GM19395 (cell line): Measurements from ENCODE around the gene TBCCD1.
"Not testable (repeated sequence)": the region's sequence is repeated elsewhere in the genome, so short reads cannot be mapped to it uniquely, and the experiment has no call there.

Source experiments
- ATAC-seq: cut with Tn5 transposase; IDR thresholded peaks from one replicate; pipeline ENCODE4 v1.9.1; 2021; ENCODE audit warnings: mild to moderate bottlenecking, moderate library complexity; ENCODE audit not compliant: unreplicated experiment

TBCCD1 gene

DNA sequence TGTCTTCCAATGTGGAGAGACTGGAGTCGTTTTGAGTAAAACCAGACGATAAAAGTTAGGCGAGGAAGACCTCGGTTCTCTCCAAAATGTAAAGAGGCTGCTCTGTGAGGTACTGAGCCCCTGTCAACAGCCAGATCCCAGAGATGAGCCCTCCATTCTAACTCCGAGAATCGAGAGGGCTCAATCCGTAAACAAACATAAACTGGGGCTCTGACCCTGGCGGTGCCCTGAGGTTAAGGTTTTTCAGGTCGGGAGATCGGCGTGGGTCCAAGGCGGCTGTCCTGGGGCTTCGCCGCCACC lies 417 bp downstream of the TBCCD1 start:
- peak; percentile 5 for ATAC-seq

DNA sequence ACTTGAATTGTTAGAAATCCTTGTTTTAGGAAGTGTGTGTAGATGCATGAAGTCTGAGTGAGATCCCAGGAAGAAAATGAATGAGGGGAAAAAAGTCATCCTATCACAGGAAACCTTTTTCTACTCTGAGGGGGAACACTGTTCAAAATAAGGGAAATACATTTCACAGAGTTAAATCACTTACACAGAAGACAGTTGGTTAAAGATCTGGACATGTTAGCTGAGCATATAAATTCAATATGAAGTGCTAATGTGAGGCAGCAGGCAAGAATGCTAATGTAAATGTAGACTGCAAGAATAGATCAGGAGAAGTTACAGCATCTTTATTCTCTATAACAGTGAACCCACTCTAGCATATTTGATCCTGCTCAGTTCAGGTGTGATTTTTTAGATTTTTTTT lies 2.6 kb downstream of the TBCCD1 start:
- ATAC-seq: no peak

DNA sequence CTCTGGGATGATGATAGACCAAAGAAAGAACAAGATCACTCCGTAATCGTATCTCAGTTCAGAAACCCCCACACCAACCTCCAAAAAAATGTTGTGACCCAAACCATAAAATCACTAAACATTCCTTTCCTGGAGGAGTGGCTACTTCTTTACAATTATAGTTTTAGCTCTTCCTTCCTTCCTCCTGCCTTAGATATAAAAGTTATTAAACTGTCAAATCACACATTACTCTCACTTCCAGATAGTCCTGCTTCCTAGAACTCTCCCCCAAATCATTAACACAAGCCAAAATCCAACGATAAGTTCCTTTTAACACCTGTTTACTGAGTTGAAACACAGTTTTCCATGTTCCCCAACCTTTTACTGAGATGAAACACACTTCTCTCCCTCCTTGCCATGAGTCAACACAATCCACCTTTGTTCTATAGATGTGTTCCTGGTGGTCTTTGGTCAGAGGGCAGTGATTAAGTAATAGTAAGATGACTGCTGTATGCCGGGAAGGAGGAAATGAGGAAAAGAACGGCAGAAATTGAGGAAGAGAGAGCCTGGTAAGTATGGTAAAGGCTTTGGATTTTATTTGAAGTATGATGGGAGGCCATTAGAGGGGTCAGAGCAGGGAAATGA lies 14.6 kb downstream of the TBCCD1 start:
- ATAC-seq: no peak

DNA sequence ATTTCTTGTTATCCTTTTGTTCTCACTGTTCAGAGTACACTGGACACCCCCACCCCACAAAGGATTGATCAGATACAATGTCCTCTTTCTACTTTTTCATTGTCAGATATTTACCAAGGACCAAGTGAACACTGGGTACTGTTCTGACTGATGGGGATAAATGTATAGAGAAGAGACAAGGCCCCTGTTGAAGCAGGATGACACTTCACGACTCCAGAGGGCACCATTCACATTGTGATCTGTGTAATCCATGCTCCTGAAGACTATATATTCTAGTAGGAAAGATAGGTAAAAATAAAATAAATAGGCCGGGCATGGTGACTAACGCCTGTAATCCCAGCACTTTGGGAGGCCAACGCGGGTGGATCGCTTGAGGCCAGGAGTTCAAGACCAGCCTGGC lies 15.8 kb downstream of the TBCCD1 start:
- no peak for ATAC-seq

DNA sequence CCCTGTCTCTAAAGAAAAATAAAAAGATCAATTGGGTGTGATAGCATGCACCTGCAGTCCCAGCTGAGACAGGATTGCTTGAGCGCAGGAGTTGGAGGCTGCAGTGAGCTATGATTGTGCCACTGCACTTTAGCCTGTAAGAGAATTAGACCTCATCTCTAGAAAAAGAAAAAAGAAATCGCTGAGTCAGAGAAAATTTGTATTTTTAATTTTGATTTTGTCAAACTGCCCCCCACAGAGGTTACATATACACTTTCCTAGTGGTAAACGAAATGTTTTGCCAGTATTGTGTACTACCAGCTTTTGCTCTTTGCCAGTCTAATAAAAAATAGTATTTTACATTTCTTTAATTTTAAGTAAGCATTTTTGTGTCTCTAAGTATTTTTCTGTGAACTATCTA lies 17.6 kb downstream of the TBCCD1 start:
- ATAC-seq: no peak

DNA sequence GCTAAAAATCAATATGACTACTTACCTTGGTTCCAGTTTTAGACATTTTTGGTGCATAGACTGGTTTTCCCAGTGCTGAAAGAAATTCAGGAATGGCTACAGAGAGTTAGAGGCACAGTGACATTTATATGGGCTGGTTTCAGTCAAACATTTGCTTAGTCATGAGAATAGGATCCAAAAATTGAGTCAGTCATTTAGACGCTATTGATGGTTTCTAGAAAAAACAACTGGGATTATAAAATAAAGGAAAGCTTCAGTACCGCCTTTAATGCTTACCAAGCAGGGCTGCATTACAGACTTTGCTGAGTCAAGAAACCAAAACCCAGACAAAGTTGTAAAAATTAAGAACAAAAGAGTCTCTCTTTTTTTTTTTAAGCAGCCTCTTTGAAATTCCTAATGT lies 22.9 kb downstream of the TBCCD1 start, which contains the start of gene CRYGS:
Gene CRYGS (minus strand): TSS at position 100 of the 400 bp plus-strand sequence. CDS start 54 bp downstream, at position 46.
- no peak for ATAC-seq

DNA sequence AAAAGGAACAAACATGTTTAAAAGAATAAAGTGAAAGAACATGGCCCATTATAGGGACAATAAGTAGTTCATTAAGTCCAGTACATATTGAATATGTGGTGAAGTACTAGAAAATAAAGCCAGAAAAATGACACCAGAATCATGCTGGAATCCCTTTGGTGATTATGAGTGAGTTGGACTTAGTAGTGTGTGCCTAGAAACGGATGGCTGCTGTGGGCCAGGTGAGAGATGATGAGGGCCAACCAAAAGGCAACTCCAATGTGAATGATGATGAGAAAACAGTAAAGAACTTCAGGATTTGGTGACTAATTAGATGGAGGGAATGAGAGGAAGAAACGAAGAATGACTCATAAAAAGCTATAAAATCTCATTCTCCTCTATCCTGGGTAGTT lies 26.3 kb downstream of the TBCCD1 start:
- no peak for ATAC-seq

DNA sequence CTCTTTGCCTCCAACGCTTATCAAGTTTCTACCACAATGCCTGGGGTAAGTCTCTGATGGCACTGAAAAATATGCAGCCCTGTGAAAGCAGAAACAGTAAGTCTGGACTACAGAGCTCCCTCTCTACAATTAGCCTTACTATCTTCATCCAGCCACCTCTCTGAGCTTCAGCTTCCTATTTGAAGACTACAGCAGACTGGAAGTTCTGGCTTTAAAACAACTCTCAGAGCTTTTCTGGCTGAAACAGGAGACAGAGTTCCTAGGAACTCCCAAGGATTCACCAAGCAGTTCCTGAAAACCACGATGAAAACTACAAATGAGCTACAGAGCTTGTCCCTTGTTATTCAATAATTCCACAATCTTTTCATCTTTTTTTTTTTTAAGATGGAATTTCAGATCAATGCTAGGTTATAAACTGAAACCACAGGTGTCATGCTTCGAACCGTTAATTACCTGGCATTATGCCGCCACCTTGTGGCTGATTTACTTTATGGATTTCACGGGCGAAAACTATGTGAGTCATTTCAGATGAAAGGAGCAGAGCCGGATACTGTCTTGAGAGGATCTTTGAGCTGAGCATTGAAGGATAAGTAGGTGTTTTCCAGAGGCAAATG lies 26.8 kb downstream of the TBCCD1 start:
- peak; percentile 75 for ATAC-seq

DNA sequence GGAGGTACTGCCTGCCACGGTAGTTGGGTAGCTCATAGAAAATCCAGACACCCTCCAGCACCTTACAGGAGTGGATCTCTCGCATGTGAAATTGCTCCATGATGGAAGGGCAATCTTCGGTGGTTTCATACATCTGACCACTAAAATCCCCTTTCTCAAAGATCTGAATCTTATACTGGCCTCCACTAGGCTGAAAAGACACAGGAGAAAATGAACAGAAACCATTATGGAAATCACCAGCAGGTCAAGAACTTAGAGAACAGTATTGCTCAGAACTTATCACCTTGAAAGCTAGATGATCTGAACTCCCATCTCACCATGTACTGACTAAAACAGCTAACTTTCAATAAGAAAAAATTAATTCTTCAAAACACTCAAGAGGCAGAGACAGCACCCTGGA lies 28.4 kb downstream of the TBCCD1 start:
- peak; percentile 36 for ATAC-seq

DNA sequence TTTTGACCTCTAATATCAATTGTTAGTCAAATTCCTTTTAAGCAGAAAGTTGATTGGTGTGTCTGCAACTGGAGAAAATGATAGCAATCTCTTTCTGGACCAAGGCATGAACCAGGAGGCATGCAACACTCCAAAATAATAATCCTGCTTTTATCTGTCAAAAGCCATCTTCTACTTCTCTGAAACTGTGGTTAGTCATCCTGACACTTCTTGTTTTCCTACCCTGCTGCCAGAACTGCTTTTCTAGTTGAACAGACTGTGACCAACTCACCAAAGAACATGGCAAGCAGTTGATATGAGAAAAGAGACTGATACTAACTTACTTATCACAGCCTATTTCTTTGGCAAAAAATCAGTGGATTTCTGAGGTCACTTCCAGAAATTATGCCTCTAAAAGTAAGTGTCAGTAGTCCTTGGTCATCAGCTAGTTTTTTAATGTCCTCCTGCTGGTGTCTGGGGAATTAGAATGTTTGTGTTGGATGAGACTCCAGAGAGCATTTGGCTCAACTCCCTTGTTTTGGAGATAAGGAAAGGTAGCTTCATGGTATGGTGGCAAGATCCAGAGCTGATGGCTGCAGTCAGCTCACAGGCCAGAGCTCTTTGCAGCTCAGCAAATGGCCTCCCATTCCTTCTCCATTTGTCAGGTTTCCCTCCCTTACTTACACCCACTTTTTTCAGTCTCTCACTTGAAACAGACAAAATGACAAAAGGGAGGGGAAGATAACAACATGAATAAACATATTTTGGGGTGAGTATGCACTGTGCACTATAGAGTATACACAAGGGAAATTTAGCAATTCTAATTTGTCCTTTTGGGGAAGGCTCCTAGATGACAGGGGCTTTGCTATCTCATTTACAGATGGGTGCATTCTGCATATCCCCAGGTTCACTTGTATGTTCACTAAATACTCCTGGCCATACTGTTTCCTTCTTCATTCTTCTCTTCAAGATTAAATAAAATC lies 30.0 kb downstream of the TBCCD1 start:
- ATAC-seq: no peak

DNA sequence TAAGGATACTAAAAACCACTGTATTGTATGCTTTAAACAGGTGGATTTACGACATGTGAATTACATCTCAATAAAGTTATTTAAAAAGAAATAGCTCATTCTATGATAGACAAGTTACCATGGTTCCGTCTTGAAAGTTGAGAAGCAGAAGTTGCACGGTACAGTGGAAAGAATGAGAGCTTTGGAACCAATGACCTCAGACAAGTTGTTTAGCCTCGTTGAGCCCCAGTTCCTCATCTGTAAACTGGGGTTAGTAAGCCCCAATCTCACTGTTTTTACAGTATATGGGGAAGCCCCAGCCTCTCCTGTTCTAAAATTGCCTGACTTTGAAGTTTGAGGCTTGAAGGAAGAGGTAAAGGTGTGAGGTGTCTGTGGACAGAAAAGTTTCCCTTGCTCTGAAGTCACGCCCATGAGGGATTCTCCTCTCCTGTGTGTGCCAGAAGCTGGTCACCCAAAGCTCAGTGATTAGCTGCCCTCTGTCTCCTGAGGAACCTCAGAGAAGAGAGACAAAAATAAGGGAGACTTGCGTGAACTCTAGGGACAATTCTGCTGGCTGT lies 32.9 kb downstream of the TBCCD1 start:
- peak; percentile 86 for ATAC-seq

DNA sequence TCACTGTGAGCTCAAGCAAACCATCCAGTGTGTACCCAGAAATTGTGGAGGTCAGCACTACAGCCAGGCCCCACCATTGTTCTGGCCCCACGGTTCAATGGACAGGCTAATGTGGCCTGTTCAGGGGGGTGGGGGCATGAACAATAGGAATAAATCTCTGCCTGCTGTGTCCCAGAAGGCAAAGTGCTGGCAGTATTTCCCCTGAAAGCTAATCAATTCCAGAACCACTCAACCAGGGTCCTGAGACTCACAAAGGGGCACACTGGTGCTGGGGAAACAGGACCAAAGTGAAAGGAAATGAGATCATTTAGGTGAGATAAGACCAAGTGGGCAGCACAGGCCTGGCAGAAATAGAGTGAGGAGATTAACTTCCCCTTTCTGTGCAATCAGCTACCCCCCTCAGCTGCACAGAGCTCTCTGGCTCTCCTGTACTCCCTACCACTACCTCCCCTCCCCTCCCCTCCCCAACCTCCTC lies 34.5 kb downstream of the TBCCD1 start:
- peak; percentile 58 for ATAC-seq

DNA sequence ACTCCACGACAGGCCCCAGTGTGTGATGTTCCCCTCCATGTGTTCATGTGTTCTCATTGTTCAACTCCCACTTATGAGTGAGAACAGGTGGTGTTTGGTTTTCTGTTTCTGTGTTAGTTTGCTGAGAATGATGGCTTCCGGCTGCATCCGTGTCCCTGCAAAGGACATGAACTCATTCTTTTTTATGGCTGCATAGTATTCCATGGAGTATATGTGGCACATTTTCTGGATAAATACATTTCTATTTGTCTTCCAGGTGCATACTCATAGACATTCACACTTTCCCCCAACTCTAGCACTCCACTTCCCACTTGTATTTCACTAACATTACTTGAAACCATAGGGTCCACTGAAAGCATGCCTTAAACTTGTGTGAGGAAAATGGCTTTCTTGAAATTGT lies 35.4 kb downstream of the TBCCD1 start:
- not testable (repeated sequence) for ATAC-seq

DNA sequence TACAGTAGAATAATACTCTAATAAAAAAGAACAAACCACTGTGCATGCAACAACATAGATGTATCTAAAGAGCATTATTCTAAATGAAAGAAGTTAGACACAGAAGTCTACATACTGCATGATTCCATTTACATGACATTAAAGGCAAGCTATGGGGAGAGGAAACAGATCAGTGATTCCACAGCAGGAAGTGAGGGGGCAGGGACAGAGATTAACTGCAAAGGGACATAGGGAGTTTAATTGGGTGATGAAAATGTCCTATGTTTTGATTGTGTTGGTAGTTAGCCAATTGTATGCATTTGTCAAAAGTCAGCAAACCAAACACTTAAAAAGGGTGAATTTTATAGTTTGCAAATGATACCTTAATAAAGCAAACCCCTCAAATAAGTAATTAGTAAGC lies 36.7 kb downstream of the TBCCD1 start:
- no peak for ATAC-seq

DNA sequence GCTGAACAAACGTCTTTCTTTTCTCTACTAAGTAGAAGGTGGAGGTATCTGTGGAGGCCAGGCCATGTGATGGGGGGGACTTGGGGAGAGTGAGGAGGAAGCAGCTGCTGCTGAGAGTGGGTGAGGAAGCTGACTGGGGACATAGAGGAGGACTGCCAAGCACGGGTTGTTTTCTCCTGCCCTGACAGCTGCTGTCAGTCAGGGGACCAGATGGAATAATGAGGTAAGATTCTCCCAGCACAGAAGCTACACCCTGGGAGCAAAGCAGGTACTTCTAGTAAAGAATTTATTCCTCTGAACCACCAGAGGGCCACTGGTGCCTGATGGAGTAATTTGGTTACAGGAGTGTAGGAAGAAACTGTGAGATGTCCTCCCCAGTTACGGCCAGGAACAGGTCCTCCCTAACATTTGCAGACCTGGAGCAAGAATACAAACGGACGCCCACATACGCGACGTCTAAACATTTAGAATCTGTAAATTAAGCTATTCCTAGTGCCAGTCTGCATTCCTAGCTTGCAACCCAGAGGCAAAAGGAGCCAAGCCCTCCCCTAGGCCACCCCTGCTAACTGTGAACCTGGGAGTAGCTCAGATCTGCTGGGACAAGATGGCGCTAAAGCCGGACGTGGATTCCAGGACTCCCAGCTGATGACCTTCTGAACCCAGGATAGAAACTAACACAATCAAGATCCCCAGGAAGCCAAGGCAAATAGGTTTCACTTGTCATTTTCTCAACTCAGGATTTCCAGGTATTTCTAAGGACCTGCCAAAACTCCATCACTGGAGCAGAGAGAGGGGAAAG lies 37.7 kb downstream of the TBCCD1 start:
- no peak for ATAC-seq

DNA sequence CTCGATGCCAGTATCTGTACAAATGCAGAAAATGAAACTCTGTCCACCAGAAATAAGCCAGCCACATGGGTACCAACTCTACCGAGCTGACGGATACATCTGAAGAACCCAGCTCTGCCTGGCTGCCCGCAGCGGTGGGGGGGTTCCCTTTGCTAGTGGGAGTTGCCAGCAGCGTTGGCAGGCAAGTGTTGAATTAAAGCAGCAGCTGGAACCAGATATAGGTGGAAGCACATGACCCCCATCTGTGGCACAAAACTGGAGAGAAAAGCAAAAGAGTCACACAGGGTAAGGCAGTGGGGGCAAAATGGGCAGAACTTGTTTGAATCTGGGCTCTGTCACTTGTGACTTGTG lies 40.9 kb downstream of the TBCCD1 start:
- peak; percentile 34 for ATAC-seq

DNA sequence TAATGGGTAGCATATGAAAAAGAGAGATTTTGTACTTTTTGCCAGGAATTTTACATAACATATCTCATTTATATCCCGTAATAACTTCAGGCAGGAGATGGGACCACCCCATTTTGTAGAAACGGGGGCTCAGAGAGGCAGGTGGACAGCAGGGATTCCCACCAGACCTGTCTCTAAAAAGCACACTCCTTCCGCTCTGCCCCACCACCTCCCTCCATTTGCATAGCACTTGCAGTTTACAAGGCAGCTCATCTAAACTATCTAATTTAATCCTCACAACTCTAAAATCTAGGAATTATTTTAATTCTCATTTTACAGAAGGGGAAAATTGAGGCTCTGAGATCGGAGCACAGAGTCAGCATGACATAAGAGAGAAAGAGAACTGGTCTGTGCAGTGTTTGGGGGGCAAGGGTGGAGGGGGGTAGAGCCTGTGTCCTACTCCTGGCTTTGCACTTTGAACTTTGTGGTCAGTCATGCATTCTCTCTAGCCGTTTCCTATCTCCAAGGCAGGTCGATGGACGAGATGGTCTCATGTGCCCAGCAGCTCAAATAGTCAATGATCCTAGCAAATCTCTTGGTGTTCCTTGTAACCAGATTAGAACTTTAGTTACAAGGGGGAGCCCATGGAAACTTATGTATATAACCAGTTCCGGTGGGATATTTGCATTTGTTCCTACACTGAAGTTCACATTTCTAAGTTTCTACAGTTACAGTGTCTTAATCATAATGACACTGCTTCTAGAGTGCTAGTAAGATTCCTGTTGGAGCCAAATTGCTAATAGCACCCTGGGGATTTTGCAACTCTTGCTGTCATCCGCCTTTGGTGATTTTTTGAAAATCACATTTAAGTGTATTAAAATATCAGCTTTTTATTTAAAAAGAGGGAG lies 41.5 kb downstream of the TBCCD1 start:
- ATAC-seq: peak; percentile 29

DNA sequence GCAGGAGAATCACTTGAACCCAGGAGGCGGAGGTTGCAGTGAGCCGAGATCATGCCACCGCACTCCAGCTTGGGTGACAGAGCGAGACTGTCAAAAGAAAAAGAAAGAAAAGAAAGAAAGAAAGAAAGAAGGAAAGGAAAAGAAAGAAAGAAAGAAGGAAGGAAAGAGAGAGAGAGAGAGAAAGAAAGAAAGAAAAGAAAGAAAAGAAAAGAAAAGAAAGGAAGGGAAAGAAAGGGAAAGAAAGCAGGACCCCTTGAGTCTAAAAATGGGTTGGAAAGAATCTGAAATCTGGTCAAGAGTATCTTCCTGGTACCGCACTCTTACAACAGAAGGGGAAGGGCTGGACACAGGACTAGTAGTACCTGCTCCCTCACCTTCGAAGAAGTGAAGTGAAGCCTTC lies 42.5 kb downstream of the TBCCD1 start:
- ATAC-seq: no peak

DNA sequence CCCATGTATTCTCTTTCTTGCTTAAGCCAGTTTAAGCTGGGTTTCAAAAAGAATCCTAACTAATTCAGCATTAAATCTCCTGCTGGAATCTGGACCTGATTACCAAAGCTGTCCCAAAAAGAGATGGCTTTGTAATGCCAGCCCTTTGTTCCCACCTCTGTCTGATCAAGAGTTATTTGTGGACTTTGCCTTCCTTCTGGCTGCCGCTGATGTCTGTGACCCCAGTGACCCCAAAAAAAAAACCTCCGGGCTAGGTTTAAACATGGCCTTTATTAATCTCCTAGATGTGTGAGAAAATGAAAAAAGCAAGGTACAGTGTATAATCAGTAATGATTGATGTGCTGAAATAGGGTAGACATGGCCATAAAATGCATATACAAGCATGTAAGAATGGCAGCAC lies 43.7 kb downstream of the TBCCD1 start:
- ATAC-seq: no peak

DNA sequence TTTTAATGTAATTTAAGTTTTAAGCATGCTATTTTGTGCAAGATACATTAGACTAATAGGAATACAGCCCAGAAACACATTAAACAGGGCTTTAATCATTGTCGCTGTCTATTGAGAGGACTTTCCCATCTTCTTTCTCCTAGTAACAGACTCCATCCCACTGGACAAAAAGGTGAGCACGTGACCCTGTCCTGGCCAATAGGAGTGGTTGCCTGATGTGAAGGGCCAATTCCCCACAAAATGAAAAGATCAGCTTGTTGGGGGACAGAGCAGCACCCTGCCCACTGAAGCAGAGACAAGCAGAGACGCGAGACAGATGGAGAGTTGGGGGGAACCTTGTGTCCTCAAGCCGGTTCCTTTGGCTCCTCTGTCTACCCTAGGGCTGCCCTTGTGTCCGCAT lies 44.1 kb downstream of the TBCCD1 start:
- ATAC-seq: no peak
